HG03175 (cell line): ENCODE data around the gene SSC5D.
"Not testable (repeated sequence)": the region's sequence is repeated elsewhere in the genome, so short reads cannot be mapped to it uniquely, and the experiment has no call there.

Experiments
- ATAC-seq: cut with Tn5 transposase; IDR thresholded peaks from one replicate; pipeline ENCODE4 v1.9.1; 2021; ENCODE audit warnings: mild to moderate bottlenecking, moderate library complexity; ENCODE audit not compliant: unreplicated experiment

The SSC5D gene

GRCh38 chr19:55486043-55486970 lies 1.9 kb upstream of the SSC5D start:
- no peak for ATAC-seq

DNA sequence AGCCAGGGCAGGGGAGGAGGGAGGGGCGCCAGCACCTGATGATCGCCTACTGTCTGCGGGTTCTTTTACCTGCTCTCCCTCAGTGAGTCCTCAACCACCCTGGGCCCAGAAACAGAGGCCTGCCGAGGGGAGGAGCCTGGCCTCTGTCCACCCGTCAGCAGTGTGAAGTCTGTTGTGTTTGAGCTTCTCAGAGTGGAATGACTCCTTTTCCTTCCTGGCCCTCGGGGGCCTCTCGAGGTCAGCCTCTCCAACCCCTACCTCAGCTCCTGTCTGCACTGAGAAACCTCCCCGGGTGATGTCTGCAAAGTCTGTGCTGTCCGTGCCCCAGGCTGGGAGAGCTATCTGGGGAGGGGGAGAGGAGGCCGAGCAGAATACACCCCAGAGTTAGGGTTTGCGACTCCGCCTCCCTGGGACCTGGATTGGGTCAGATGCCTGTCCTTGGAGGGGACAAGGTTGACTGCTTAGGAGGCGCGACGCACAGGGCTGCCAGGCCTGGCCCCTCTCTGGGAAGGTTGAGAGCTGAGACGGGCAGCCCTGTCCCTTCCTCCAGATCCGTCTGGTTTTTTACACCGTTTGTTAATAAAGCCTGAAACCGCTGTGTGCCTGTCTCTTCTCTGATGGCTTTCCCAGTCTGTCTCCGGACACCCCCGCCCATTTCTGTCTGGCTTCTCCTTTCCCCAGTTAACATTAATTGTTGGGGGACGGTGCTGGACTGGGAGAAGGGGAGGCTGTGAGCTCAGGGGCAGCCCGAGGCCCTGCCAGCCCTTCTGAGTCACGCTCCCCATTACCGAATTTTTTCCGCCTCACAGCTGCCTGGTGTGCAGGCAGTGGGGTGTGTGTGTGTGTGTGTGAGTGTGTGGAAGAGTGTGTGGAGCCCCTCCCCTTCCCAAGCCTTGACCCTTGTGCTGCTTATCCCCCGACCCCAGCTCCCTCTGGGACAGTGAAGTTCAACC lies 989 bp upstream of the SSC5D start:
- ATAC-seq = no peak

DNA sequence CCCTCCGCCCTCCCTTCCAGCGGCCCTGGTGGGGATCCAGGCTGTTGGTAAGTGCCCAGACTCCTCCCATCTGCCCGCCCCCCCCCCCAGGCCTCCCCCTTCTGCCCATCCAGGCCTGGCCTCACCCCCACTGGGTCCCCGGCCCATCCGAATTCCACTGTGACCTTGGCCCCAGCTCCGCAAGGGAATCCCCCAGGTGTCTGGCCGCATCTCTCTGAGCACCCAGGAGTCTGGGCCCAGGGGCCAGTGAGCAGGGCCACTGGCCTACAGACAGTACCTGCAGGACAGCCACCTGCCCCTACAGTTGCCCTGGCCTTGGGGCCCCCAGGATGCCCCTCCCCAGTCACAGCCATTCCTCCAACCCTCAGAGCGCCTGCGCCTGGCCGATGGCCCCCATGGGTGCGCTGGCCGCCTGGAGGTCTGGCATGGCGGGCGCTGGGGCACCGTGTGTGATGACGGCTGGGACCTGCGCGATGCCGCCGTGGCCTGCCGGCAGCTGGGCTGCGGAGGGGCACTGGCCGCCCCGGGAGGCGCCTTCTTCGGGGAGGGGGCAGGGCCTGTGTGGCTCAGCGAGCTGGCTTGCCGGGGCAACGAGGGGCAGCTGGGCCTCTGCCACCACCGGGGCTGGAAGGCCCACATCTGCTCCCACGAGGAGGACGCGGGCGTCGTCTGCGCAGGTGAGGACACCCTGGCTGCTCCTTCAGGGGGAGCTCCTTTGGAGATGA lies 912 bp downstream of the SSC5D start:
- no peak for ATAC-seq

- no peak for ATAC-seq
Observed at GRCh38 chr19:55489711-55490477, 1.7 kb downstream of the SSC5D start.

DNA sequence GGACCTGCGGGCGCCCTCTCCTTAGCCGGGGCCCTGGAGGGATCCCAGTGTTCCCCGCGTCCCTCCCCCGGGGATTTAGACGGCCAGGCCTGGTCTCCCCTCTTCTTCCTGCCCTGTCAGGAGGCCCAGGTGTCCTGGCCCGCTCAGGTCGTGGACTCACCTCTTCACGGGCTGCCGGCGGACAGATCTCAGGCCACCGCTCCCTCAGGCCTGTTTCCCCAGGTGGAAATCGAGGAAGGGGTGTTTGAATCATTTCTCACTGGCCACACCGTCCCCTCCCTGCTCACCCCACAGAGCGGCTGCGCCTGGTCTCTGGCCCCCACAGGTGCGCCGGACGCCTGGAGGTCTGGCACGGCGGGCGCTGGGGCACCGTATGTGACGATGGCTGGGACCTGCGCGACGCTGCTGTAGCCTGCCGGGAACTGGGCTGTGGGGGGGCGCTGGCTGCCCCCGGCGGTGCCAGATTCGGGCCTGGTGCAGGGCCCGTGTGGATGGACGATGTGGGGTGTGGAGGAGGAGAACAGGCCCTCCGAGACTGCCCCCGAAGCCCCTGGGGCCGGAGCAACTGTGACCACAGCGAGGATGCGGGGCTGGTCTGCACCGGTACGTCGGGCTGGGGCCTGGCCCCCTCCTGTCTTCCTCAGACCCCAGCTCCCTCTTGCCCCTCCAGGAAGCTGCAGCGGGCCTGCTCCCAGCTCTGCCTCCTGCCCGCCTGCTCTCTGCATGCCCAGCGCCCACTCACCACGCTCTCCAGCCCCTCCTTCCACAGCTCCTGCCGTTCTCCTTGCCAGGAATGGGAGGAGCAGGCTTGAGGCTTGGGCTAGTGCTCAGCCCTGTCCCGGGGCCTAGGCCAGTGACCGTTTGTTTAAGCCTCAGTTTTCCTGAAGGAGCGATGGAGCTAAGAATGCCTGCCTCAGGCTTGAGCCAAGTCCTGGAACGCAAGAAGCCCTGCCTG lies 2.5 kb downstream of the SSC5D start:
- ATAC-seq = no peak

- ATAC-seq = no peak
Observed at GRCh38 chr19:55491546-55492360, 3.5 kb downstream of the SSC5D start.

DNA sequence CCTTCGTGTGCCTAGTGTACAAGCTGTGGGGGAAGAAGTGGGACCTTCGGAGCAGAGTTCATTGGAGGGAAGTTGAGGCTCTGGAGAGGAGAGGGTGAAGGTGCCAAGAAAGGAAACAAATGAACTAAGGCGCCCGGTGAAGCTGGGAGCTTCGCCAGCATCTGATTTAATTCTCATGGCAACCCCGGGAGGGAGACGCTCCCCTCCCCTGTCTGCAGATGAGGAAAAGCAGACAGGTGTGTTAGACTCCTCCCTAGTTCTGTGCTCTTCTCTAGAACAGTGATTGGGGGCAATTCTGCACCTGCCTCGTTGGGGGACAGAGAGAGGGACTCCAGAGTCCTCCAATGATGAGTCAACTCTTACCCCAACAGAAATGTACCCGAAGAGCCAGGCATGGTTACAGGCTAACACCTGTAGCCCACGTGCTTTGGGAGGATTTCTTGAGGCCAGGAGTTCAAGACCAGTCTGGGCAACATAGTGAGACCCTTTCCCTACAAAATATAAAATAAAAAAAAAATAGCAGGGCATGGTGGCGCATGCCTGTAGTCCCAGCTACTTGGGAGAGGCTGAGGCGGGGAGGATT lies 4.2 kb downstream of the SSC5D start:
- no peak for ATAC-seq

- ATAC-seq = no peak
Observed at GRCh38 chr19:55493052-55493644, 4.9 kb downstream of the SSC5D start.

DNA sequence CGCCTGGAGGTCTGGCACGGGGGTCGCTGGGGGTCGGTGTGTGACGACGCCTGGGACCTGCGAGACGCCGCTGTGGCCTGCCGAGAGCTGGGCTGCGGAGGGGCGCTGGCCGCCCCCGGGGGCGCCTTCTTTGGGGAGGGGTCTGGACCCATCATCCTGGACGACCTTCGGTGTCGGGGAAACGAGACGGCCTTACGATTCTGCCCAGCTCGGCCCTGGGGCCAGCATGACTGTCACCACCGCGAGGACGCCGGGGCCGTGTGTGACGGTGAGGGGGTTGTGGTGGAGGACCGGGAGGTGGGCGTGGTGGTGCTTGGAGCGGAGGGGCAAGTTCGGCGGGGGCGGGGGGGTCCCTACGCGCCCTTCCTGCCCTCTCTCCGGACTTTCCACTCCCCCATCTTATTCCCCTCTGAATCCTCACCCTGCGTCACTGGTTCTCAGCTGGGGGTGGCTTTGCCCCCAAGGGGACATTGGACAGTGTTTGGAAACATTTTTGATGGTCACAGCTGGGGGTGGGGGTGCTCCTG lies 5.5 kb downstream of the SSC5D start:
- ATAC-seq = no peak

DNA sequence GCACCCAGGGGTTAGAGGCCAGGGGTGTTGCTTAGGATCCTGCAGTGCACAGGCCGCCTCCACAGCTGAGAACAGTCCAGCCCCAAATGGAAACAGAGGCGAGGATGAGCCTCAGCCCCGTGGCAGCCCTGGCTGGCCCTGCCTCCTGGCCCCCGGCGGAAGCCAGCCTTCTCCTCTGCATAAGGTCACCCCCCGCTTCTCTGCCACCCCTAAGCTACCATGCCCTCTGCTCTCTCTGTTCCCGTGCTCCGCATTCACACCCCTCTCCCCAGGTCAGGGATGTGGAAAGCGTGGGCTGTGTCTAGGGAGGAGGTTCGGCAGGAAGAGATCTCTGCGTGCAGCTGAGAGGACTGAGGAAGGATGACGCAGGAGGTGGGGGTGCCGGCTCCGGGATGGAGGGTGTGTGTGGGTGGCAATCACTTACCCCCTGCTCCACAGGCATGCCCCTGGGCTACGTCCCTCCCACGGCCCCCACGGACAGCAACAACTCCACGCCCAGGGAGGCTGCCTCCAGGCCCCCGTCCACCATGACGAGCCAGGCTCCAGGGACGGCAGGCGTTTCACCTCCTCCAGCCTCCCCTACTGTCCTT lies 6.0 kb downstream of the SSC5D start:
- ATAC-seq = no peak

DNA sequence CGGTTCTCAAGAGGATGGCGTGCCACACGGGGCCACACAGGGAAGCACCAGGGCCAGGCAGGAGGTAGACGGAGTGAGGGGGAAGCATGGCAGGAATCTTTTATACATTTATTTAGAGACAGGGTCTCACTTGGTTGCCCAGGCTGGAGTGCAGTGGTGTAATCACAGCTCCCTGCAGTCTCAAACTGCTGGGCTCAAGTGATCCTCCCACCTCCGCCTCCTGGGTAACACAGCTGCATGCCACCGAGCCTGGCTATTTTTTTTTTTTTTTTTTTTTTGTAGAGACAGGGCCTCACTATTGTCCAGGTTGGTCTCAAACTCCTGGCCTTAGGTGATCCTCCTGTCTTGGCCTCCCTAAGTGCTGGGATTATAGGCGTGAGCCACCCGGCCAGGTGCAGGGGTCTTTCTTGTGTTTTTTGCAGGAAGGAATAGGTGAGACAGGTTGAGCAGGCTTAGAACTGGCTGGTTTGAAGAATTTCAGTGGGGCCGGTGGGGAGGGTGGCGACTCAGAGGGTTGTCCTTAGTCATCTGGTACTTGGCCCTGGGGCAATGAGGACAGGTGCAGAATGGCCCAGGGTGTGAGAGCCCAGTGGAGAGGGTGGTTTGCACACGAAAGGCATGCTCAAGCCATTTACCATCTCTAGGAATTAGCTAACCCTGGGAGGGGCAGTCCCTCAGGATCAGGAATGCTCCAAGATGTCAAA lies 7.6 kb downstream of the SSC5D start:
- no peak for ATAC-seq

- ATAC-seq = not testable (repeated sequence)
Observed at GRCh38 chr19:55496820-55497219, 8.6 kb downstream of the SSC5D start.

GRCh38 chr19:55497763-55498162 lies 9.5 kb downstream of the SSC5D start:
- no peak for ATAC-seq

DNA sequence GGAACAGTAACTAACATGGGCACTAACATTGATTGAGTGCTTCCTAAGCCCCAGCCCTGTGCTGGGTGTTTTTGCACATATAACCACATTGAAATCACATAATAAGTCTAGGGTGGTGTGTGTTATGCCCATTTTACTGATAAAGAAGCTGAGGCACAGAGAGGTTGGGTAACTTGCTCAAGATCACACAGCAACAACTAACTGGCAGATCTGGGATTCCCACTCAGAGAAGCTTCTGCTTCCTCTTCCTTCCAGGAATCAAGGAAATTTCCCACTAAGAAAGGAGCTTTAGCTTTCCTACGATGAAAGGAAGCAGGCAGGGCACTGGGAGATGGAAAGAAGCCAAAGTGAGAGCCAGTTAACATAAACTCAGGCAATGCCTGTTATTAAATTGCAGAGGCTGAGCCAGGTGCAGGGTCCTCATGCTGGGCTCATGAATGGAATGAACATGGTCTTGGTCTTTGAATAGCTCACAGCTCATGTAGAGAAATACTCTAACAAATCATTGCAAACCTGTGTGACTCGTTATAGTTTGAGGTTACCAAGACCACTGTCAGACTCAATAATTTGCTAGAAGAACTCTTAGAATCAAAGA lies 10.1 kb downstream of the SSC5D start:
- no peak for ATAC-seq

DNA sequence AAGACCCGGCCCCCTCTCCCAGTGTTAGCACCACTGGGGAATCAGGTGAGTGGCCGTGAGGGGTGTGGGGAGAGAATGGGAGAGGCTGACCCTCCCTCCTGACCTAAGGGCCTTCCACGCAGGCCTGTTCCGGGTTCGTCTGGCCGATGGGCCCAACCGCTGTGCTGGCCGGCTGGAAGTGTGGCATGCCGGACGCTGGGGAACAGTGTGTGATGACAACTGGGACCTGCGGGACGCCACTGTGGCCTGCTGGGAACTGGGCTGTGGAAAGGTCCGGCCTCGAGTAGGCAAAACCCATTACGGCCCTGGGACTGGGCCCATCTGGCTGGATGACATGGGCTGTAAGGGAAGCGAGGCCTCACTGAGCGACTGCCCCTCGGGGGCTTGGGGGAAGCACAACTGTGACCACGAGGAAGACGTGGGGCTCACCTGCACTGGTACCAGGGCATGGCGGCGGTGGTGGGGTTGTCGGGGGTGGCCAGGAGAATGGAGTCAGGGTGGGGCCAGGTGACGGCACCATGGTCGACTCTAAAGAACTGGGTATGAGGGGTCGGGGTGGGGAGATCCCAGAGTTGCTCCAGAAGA lies 12.2 kb downstream of the SSC5D start:
- no peak for ATAC-seq
